HL-60 (cell line): ENCODE data around the gene UBALD1.

ENCODE experiments used
- CTCF ChIP-seq: IDR thresholded peaks from one replicate; pipeline ENCODE4 v1.5.1; 2011; ENCODE audit warnings: low read length, control low read depth, inconsistent platforms; ENCODE audit not compliant: insufficient read depth
- GABPA ChIP-seq: IDR thresholded peaks from 2 replicates; pipeline ENCODE4 v1.6.1; 2012; ENCODE audit warnings: low read depth
- POLR2AphosphoS5 ChIP-seq: IDR thresholded peaks from 2 replicates; pipeline ENCODE4 v1.6.1; 2012; ENCODE audit warnings: low read depth
- SPI1 ChIP-seq: IDR thresholded peaks from 2 replicates; pipeline ENCODE4 v1.6.1; 2012; ENCODE audit warnings: low read depth, mild to moderate bottlenecking, borderline replicate concordance

GRCh38 chr16:4608704-4608980 is 6.0 kb downstream of the UBALD1 start:
- no peak for TF ChIP-seq CTCF
- TF ChIP-seq POLR2AphosphoS5 = no peak; the same call in 1 of the 2 replicates
- TF ChIP-seq GABPA = no peak
- no peak for TF ChIP-seq SPI1
